ENCODE results near the gene CLIC4. TPM values are rescaled to one million over a fixed set of nuclear protein-coding genes. Genes with fewer than 3 reads are reported as not detected.

The CLIC4 gene
- total and polyA plus RNA-seq, 2 of the 8 experiments (the other 6 are each of a cell fraction or from before 2014, with no cell fraction given), result 77.5 to 293 TPM

DNA sequence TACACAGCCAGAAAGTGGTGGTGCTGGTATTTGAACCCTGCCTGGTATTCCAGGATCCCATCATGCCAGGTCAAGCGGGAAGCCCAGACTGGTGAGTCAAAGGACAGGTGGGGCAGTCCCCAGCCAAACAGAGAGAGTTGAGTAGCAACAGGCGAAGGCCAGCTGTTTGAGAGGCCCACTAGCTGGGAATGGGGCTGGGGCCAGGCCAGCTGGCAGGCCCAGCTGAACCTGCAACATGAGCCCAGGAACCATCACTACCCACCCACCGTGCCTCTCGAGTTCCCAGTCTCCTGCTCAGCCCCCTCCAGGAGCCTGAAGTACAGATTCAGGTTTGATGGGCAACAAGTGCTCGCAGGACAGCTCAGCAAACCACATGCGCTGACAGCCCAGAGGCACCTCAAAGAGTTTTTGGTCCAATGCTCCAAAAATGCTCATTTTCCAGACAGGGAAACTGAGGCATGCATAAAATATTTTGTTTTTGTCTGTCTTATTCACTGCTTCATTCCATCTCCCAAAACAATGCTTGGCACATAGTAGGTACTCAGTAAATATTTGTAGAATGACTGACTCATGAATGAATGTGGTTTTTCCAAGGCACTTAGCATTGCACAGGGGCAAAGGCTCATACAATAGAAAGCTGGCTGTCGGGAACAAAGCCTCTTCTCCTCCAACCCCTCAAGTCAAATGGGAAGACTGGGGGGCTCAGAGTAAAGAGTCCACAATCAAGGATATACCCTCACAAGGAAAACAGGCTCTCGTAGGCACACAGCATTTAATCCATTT lies 42.5 kb upstream of the CLIC4 start:
- Histone ChIP-seq H3K4me1 (replicated peaks in 1 of 4; ENCODE audit: control insufficient read depth in 3 of 4, insufficient read depth in 4 of 4, low read length in 3 of 4) (peaks cover 8 to 17% (median 12%) of the 10 kb centered on the region in 4 experiments; a peak in 5 of 7 replicates), H3K9me3 (ENCODE audit: insufficient read depth in 2 of 2, low read depth in 1 of 2, low read length in 1 of 2) (no peaks in the 10 kb centered on the region), H3K4me2 (ENCODE audit: insufficient read depth in 1 of 2, low read depth in 2 of 2, low read length in 2 of 2) (no peak overlapping the region; a peak in 1 of 4 replicates), H3K23ac (ENCODE audit: insufficient read length) (no peak overlapping the region), H3K79me2 (ENCODE audit: control insufficient read depth in 1 of 2, insufficient read depth in 2 of 2, low read length in 2 of 2) (no peaks in the 10 kb centered on the region), H3K56ac (replicated peaks; ENCODE audit: insufficient read length, low read depth, low read length) (no peak overlapping the region), H3K14ac (ENCODE audit: insufficient read length) (no peak overlapping the region), H3K4me3 (ENCODE audit: extremely low read depth in 1 of 4, insufficient read depth in 2 of 4, low read depth in 3 of 4, low read length in 4 of 4) (no peak overlapping the region), H4K91ac (replicated peaks; ENCODE audit: insufficient read length, low read length) (no peak overlapping the region), H3K27me3 (replicated peaks in 1 of 4; ENCODE audit: control insufficient read depth in 3 of 4, extremely low read depth in 1 of 4, insufficient read depth in 3 of 4, low read length in 3 of 4) (no peaks in the 10 kb centered on the region), H2BK20ac (ENCODE audit: low read length) (0 out of 2 replicates have a peak overlapping the region, but pooled peaks have one; percentile 18), H2BK15ac (ENCODE audit: low read length) (no peak overlapping the region), H3K9ac (replicated peaks in 1 of 4; ENCODE audit: extremely low read depth in 1 of 4, low read depth in 3 of 4, low read length in 3 of 4) (no peak overlapping the region), H3K27ac (ENCODE audit: low read depth, low read length) (no peak overlapping the region), H2AFZ (ENCODE audit: low read length) (no peak overlapping the region), H3K79me1 (ENCODE audit: low read depth, low read length) (no peaks in the 10 kb centered on the region), H4K5ac (ENCODE audit: insufficient read length, low read depth, low read length) (no peak overlapping the region), H4K8ac (ENCODE audit: extremely low read depth, insufficient read depth, low read length) (no peak overlapping the region; the same call in 1 of the 2 replicates), H3K36me3 (ENCODE audit: control insufficient read depth in 2 of 4, insufficient read depth in 4 of 4, low read length in 3 of 4) (no peaks in the 10 kb centered on the region), H2BK5ac (ENCODE audit: low read depth, low read length) (no peak overlapping the region), H4K20me1 (replicated peaks in 1 of 2; ENCODE audit: control insufficient read depth in 1 of 2, insufficient read depth in 2 of 2, low read length in 2 of 2) (no peaks in the 10 kb centered on the region), H2BK12ac (ENCODE audit: low read depth, low read length) (no peak overlapping the region; the same call in 1 of the 2 replicates), H3K4ac (replicated peaks; ENCODE audit: insufficient read length, low read depth, low read length) (peak overlapping the region; percentile 62), H2AK5ac (ENCODE audit: low read depth, low read length) (peak overlapping the region; percentile 54; the same call in 1 of the 2 replicates), H3K23me2 (ENCODE audit: low read depth, low read length) (no peaks in the 10 kb centered on the region), H3K18ac (ENCODE audit: extremely low read depth, low read length) (no peak overlapping the region), H2BK120ac (replicated peaks; ENCODE audit: low read depth, low read length) (no peak overlapping the region)
- TF ChIP-seq TBP (IDR thresholded peaks at IDR 0.05; ENCODE audit: low read depth, low read length) (no peak), BACH1 (IDR thresholded peaks at IDR 0.05; ENCODE audit: low read length) (no peak), SIRT6 (IDR thresholded peaks at IDR 0.05; ENCODE audit: low read length) (no peak), SIN3A (conservative IDR thresholded peaks at IDR 0.05 in 1 of 2, IDR thresholded peaks at IDR 0.05 in 1 of 2; ENCODE audit: low read depth in 1 of 2, low read length in 2 of 2) (0 out of 4 replicates have a peak, but pooled peaks of 1 of the 2 experiments have one; percentile 28)
- FAIRE-seq (no peak), DNase-seq (ENCODE audit: low read depth in 1 of 2, low spot score in 2 of 2) (no peak)
- 87% methylated on average over 8 of the region's 8 CpGs; no CpG with 5 or more reads in 1 of the 2 experiments for WGBS, 2 experiments (ENCODE audit: extremely low coverage in 1 of 2, insufficient coverage in 1 of 2, insufficient read length in 1 of 2, insufficient replicate concordance in 2 of 2, low coverage in 1 of 2, low lambda C conversion rate in 2 of 2, missing lambda C conversion rate in 1 of 2)
- ChIA-PET POLR2A (ENCODE audit: partially characterized antibody) (interaction anchor here (0.7 kb wide), 1 partner anchor 545 kb away, joined by 3 read pairs; no protein-coding TSS in a partner anchor), CTCF (ENCODE audit: partially characterized antibody) (interaction anchor here (6.9 kb wide), 1 partner anchor 14 kb away, joined by 40 read pairs; no protein-coding TSS in a partner anchor)
